ENCODE results near the gene KCNAB2. TPM values are rescaled to one million over a fixed set of nuclear protein-coding genes. Genes with fewer than 3 reads are reported as not detected.

The KCNAB2 gene
- total RNA-seq, 1 donor from 2014 or later: 2.2 TPM

DNA sequence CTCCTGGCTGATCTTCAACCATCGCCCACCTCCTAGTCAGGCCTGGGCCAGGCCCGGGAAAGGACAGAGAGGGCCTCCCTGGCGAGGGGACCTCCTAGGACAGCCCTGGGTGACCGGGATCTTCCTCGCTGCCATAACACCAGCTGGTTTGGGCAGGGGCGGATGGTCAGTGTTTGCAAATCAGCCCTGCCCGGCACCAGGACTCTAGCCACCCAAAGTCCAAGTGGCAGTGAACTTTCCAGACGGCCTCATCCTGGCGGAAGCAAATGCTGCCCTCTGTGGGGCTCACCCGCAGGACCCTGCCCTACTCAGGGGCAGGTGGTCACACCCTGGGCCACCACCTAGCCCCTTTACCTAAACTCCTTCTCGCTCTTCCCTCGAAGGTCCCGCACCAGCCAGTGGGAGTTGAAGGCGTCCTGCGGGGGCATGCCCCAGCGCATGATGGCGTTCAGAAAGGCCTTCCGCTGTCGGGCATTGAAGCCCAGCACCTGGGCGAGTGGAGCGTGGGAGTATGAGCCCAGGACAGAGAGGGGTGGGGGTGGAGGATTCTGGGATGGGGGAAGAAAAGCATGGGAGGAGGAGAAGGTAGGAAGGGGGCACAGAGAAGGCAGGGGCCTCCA, 79.2 kb downstream of the KCNAB2 start:
- Histone ChIP-seq H2AFZ (replicated peaks) (no peak overlapping the region), H3F3A (ENCODE audit: low read depth) (no peaks in the 10 kb centered on the region), H4K20me1 (ENCODE audit: low read depth) (no peaks in the 10 kb centered on the region), H3K36me3 (no peaks in the 10 kb centered on the region), H3K4me2 (no peak overlapping the region), H3K27me3 (peaks cover 16% of the 10 kb centered on the region), H3K27ac (no peak overlapping the region), H3K9me3 (ENCODE audit: low read depth) (no peaks in the 10 kb centered on the region), H3K4me3 (no peak overlapping the region), H3K9ac (no peak overlapping the region), H3K4me1 (peaks cover 4% of the 10 kb centered on the region), H3K79me2 (ENCODE audit: low read depth) (no peaks in the 10 kb centered on the region)
- no peak overlapping the region for H3K4me3 Mint-ChIP-seq
- peaks cover 18% of the 10 kb centered on the region for H3K27me3 Mint-ChIP-seq (ENCODE audit: insufficient read depth, low read depth)
- no peak for DNase-seq (ENCODE audit: low spot score)
- H3K9me3 Mint-ChIP-seq: no peaks in the 10 kb centered on the region
- H3K27ac Mint-ChIP-seq: no peak overlapping the region
- H3K4me1 Mint-ChIP-seq: peaks cover 4% of the 10 kb centered on the region
- no peaks in the 10 kb centered on the region for H3K36me3 Mint-ChIP-seq
- TF ChIP-seq EZH2phosphoT487 (IDR thresholded peaks at IDR 0.05): no peak
- no peak for TF ChIP-seq EZH2 (IDR thresholded peaks at IDR 0.05)
- TF ChIP-seq, protein P1, sequence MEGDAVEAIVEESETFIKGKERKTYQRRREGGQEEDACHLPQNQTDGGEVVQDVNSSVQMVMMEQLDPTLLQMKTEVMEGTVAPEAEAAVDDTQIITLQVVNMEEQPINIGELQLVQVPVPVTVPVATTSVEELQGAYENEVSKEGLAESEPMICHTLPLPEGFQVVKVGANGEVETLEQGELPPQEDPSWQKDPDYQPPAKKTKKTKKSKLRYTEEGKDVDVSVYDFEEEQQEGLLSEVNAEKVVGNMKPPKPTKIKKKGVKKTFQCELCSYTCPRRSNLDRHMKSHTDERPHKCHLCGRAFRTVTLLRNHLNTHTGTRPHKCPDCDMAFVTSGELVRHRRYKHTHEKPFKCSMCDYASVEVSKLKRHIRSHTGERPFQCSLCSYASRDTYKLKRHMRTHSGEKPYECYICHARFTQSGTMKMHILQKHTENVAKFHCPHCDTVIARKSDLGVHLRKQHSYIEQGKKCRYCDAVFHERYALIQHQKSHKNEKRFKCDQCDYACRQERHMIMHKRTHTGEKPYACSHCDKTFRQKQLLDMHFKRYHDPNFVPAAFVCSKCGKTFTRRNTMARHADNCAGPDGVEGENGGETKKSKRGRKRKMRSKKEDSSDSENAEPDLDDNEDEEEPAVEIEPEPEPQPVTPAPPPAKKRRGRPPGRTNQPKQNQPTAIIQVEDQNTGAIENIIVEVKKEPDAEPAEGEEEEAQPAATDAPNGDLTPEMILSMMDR (IDR thresholded peaks at IDR 0.05): no peak

DNA sequence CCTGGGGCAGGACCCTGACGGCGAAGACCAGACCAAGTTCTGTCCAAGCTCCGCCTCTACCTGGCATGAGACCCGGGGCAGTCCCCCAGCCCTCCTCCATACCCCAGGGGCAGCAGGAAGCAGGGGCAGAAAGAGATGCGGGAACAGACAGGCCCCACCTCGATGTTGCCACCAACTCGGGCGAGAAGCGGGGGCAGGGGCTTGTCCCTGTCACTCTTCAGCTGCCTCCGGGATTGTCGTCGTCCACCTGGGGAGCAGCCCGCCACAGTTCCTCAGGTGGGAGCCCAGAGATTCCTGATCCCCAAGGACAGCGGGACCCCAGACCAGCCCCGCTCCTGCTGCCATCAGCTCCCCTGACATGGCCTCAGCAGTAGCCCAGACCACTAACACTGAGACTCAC, 79.7 kb downstream of the KCNAB2 start:
- TF ChIP-seq EZH2phosphoT487 (IDR thresholded peaks at IDR 0.05): no peak
- no peak for TF ChIP-seq EZH2 (IDR thresholded peaks at IDR 0.05)
- TF ChIP-seq, protein P1 (IDR thresholded peaks at IDR 0.05): no peak
- Histone ChIP-seq H3K4me3 (no peak overlapping the region), H2AFZ (replicated peaks) (no peak overlapping the region), H3K4me1 (peaks cover 4% of the 10 kb centered on the region), H3K36me3 (no peaks in the 10 kb centered on the region), H3F3A (ENCODE audit: low read depth) (no peaks in the 10 kb centered on the region), H4K20me1 (ENCODE audit: low read depth) (no peaks in the 10 kb centered on the region), H3K4me2 (no peak overlapping the region), H3K9ac (no peak overlapping the region), H3K27me3 (peaks cover 16% of the 10 kb centered on the region), H3K9me3 (ENCODE audit: low read depth) (no peaks in the 10 kb centered on the region), H3K79me2 (ENCODE audit: low read depth) (no peaks in the 10 kb centered on the region), H3K27ac (no peak overlapping the region)
- H3K27me3 Mint-ChIP-seq (ENCODE audit: insufficient read depth, low read depth): peaks cover 18% of the 10 kb centered on the region
- no peak overlapping the region for H3K27ac Mint-ChIP-seq
- peaks cover 4% of the 10 kb centered on the region for H3K4me1 Mint-ChIP-seq
- no peaks in the 10 kb centered on the region for H3K9me3 Mint-ChIP-seq
- no peak overlapping the region for H3K4me3 Mint-ChIP-seq
- H3K36me3 Mint-ChIP-seq: no peaks in the 10 kb centered on the region
- DNase-seq (ENCODE audit: low spot score): no peak

DNA sequence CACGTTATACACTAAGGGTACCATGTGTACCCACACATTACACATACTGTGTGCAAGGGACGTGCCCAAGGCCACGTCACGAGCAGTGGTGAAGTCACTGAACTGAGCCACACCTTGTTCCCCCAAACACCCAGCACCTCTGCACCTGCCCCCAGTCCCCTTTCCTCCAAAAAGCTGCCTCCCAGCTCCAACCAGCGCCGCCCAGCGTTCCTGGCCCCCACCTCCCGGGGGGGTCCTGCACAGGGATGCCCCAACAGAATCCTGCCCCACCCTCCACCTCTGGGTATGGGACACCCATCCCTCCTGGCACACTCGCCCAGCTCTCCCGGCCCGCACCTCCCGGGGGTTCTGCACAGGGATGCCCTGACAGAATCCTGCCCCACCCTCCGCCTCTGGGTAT, 80.3 kb downstream of the KCNAB2 start:
- no peak for DNase-seq (ENCODE audit: low spot score)
- H3K79me2 ChIP-seq (ENCODE audit: low read depth): no peaks in the 10 kb centered on the region

More for the DNA sequence above, 80.3 kb downstream of the KCNAB2 start:
- no peak overlapping the region for H3K27ac ChIP-seq
- H4K20me1 ChIP-seq (ENCODE audit: low read depth): no peaks in the 10 kb centered on the region
- no peaks in the 10 kb centered on the region for H3K9me3 ChIP-seq (ENCODE audit: low read depth)
- H3K4me3 Mint-ChIP-seq: peak overlapping the region; percentile 64
- H3K9ac ChIP-seq: no peak overlapping the region
- H3F3A ChIP-seq (ENCODE audit: low read depth): no peaks in the 10 kb centered on the region
- peaks cover 16% of the 10 kb centered on the region for H3K27me3 ChIP-seq
- no peaks in the 10 kb centered on the region for H3K36me3 ChIP-seq
- H3K9me3 Mint-ChIP-seq: no peaks in the 10 kb centered on the region
- peaks cover 4% of the 10 kb centered on the region for H3K4me1 Mint-ChIP-seq
- no peak overlapping the region for H3K4me3 ChIP-seq
- H2AFZ ChIP-seq (replicated peaks): no peak overlapping the region
- no peak overlapping the region for H3K27ac Mint-ChIP-seq
- no peak overlapping the region for H3K4me2 ChIP-seq
- H3K36me3 Mint-ChIP-seq: no peaks in the 10 kb centered on the region
- TF ChIP-seq, protein P1 (IDR thresholded peaks at IDR 0.05): no peak
- TF ChIP-seq EZH2 (IDR thresholded peaks at IDR 0.05) (no peak), EZH2phosphoT487 (IDR thresholded peaks at IDR 0.05) (no peak)
- peaks cover 4% of the 10 kb centered on the region for H3K4me1 ChIP-seq
- peaks cover 18% of the 10 kb centered on the region for H3K27me3 Mint-ChIP-seq (ENCODE audit: insufficient read depth, low read depth)
